ENCODE measurements around the gene TMIGD1. TPM values are rescaled to one million over a fixed set of nuclear protein-coding genes. Genes with fewer than 3 reads are reported as not detected.

Gene TMIGD1
- total RNA-seq, 2 experiments from 2014 or later = not detected

DNA sequence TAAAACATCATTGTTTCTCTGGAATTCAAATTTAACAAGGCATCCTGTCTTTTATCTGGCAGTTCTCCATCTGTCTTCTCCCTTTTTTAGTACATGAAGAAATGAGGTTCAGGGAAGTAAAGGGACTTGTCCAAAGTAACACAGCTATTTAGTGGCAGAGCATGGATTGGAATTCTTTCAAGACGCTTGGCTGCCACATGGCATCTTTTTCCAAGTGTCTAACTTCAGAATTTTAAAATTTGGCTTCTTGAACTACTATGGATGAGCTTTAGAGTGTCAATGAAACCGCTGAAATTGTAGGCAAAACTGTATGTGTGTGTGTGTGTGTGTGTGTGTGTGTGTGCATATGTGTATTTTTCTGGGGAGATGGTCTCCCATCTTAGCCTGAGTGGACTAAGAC, 5.2 kb upstream of the TMIGD1 start:
- ChIA-PET POLR2A (interaction anchor here (0.8 to 1.6 kb wide), 2 partner anchors 47 to 234 kb away, joined by 4 to 6 read pairs; partner anchors contain the start of gene BLMH), CTCF (interaction anchor here (0.6 to 9.5 kb wide), 18 partner anchors 13 to 408 kb away, joined by 3 to 169 read pairs (median 4); partner anchors contain the start of genes BLMH and GOSR1)
- Mint-ChIP-seq H3K4me1 (peaks cover 17% of the 10 kb centered on the region), H3K4me3 (no peak overlapping the region), H3K36me3 (ENCODE audit: low read depth) (no peaks in the 10 kb centered on the region), H3K27ac (no peak overlapping the region), H3K9me3 (no peaks in the 10 kb centered on the region), H3K27me3 (peaks cover 3% of the 10 kb centered on the region)
- DNase-seq = no peak

DNA sequence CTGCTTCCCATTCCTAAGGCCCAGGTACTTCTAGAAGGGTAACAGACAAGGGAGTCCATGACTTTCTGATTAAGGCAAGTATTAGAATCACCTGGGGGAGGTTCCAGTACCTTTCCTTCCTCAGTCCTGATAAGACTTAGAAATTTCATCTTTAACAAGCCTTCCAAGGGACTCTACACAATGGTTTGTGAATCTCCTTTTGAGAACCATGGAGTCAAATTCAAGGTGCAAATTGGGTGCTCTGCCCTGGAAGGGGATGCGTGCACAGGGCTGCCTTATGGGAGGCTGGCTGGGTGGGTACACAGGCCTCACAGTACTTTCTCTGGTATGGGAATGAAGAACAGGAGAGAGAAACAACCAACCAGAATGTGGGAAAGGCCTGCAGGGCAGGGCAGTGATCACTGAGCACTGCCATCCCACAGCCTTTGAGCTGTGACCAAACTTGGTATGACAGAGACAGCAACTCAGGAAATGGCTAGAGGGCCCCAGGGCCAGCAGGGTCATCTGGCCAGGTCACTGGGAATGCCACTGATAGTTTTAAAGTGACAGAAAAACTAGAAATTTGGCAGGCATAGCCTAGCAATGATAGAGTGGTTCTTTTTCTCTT, 3.6 kb upstream of the TMIGD1 start:
- H3K36me3 Mint-ChIP-seq (ENCODE audit: low read depth) = no peaks in the 10 kb centered on the region
- peaks cover 3% of the 10 kb centered on the region for H3K27me3 Mint-ChIP-seq
- H3K4me3 Mint-ChIP-seq = no peak overlapping the region
- no peak for DNase-seq
- ChIA-PET CTCF (interaction anchor here (0.5 to 9.5 kb wide), 17 partner anchors 10 to 1592 kb away, joined by 3 to 169 read pairs (median 8); partner anchors contain the start of genes BLMH and GOSR1), POLR2A (interaction anchor here (1.4 to 1.5 kb wide), 2 partner anchors 46 to 233 kb away, joined by 3 to 9 read pairs; partner anchors contain the start of gene BLMH)
- H3K27ac Mint-ChIP-seq = no peak overlapping the region
- peaks cover 29% of the 10 kb centered on the region for H3K4me1 Mint-ChIP-seq
- H3K9me3 Mint-ChIP-seq = no peaks in the 10 kb centered on the region

DNA sequence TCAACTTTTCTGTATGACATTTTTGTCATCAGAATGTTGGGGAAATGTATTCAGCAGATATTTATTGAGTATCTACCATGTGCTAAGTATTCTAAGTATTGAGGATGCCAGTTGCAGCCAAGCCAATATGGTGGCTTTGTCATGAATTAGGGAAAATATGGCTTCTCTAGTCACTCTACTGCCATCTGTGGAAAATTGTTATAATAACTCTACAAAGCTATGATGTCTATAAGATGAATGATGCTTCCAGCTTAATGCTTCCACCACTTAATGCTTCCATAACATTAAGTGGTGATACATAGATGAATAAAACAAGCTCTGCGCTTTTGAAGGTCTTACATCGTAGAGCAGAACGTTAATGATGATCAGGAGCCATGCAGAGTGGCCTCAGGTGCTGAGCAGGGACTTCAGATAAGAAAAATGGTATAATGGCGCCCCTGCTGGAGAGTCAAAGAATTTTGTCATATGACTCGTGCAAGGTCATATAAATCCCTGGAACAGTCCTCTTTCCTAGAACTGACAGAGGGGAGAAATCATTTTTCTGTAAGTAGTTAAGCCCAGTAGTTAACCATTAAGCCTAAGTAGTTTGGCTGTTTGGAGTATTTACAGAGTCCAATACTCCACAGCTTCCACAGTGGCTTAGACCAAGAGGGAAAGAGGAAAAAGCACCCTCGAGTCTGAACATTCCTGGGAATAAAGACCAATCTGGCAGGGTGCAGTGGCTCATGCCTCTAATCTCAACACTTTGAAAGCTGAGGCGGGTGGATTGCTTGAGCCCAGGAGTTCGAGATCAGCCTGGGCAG, 2.7 kb upstream of the TMIGD1 start:
- Mint-ChIP-seq H3K36me3 (ENCODE audit: low read depth) (no peaks in the 10 kb centered on the region), H3K9me3 (no peaks in the 10 kb centered on the region), H3K27ac (peak overlapping the region; percentile 34), H3K27me3 (peaks cover 3% of the 10 kb centered on the region), H3K4me3 (no peak overlapping the region), H3K4me1 (peaks cover 38% of the 10 kb centered on the region)
- CTCF ChIA-PET = interaction anchor here (0.5 to 9.5 kb wide), 43 partner anchors 9 to 1591 kb away, joined by 3 to 169 read pairs (median 6); partner anchors contain the start of genes BLMH, CPD, GOSR1 and SLC6A4
- peak; percentile 63 for DNase-seq
- POLR2A ChIA-PET = interaction anchor here (1.0 to 1.5 kb wide), 5 partner anchors 10 to 232 kb away, joined by 3 to 9 read pairs (median 3); partner anchors contain the start of gene BLMH

- Mint-ChIP-seq H3K4me3 (no peak overlapping the region), H3K4me1 (peaks cover 46% of the 10 kb centered on the region), H3K9me3 (no peaks in the 10 kb centered on the region), H3K36me3 (ENCODE audit: low read depth) (no peaks in the 10 kb centered on the region), H3K27ac (peak overlapping the region; percentile 18), H3K27me3 (no peaks in the 10 kb centered on the region)
- CTCF ChIA-PET = interaction anchor here (0.5 to 9.5 kb wide), 10 partner anchors 11 to 490 kb away, joined by 3 to 169 read pairs (median 4); partner anchors contain the start of genes CRLF3 and GOSR1
- POLR2A ChIA-PET = interaction anchor here (1.2 to 1.5 kb wide), 4 partner anchors 11 to 221 kb away, joined by 3 to 8 read pairs (median 6); partner anchors contain the start of gene BLMH
- DNase-seq = no peak
Observed at GRCh38 chr17:30334421-30334820, 564 bp upstream of the TMIGD1 start.

GRCh38 chr17:30332057-30332542, 1.8 kb downstream of the TMIGD1 start:
- H3K27ac Mint-ChIP-seq = peak overlapping the region; percentile 78
- H3K36me3 Mint-ChIP-seq (ENCODE audit: low read depth) = no peaks in the 10 kb centered on the region
- POLR2A ChIA-PET = interaction anchor here (0.6 to 2.8 kb wide), 3 partner anchors 32 to 214 kb away, joined by 3 to 25 read pairs (median 4); partner anchors contain the start of gene BLMH
- DNase-seq = peak; percentile 55
- H3K4me1 Mint-ChIP-seq = peaks cover 46% of the 10 kb centered on the region
- peaks cover 1% of the 10 kb centered on the region for H3K27me3 Mint-ChIP-seq
- peak overlapping the region; percentile 29 for H3K4me3 Mint-ChIP-seq
- H3K9me3 Mint-ChIP-seq = no peaks in the 10 kb centered on the region
- CTCF ChIA-PET = interaction anchor here (0.5 to 3.2 kb wide), 5 partner anchors 40 to 738 kb away, joined by 3 to 18 read pairs (median 10); partner anchors contain the start of gene BLMH

DNA sequence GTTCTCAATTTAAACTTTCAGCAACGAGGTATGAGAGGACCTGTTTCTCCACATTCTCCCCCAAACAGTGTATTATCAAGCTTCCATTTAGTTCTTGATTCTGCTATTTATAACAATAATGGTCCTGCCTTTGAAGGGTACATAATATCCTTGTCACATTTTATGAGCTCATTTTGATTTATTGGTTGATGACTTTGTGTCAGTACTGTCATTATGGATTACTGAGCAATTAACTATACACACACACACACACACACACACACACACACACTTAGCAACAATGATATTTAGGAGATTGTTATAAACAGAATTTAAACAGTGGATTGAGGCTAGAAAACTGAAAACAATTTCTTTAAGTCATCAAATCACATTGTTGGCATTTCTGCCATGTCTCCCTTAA, 7.0 kb downstream of the TMIGD1 start:
- H3K27me3 Mint-ChIP-seq = peaks cover 5% of the 10 kb centered on the region
- no peaks in the 10 kb centered on the region for H3K36me3 Mint-ChIP-seq (ENCODE audit: low read depth)
- H3K4me1 Mint-ChIP-seq = peaks cover 35% of the 10 kb centered on the region
- DNase-seq = no peak
- ChIA-PET POLR2A (interaction anchor here (0.9 to 2.8 kb wide), 5 partner anchors 10 to 223 kb away, joined by 3 to 15 read pairs (median 3); partner anchors contain the start of gene BLMH), CTCF (interaction anchor here (0.5 to 2.8 kb wide), 8 partner anchors 8 to 222 kb away, joined by 3 to 15 read pairs (median 6); no protein-coding TSS in a partner anchor)
- H3K9me3 Mint-ChIP-seq = no peaks in the 10 kb centered on the region
- H3K27ac Mint-ChIP-seq = no peak overlapping the region
- no peak overlapping the region for H3K4me3 Mint-ChIP-seq

DNA sequence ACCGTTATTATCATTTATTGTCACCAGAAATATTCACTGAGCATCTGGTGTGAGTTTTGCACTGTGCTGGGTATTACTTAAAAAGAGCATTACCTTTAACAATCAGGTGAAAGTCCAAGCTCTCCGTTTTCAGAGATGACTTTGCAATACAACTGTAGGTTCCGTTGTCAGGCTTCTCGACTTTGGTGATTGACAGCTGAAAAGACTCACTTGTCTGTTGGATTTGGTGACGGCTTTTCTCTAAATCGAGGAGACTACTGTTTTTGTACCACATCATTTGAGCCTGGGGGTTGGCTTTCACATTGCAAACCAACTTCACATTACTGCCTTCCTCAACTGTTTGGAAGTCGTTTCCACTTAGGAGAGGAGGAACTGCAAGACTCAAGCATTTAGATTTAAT, 9.1 kb downstream of the TMIGD1 start:
- ChIA-PET CTCF (interaction anchor here (0.7 kb wide), 1 partner anchor 12 kb away, joined by 4 read pairs; no protein-coding TSS in a partner anchor), POLR2A (no interaction called here)
- no peaks in the 10 kb centered on the region for H3K9me3 Mint-ChIP-seq
- H3K27ac Mint-ChIP-seq = no peak overlapping the region
- no peak for DNase-seq
- H3K27me3 Mint-ChIP-seq = peaks cover 5% of the 10 kb centered on the region
- H3K4me3 Mint-ChIP-seq = no peak overlapping the region
- H3K36me3 Mint-ChIP-seq (ENCODE audit: low read depth) = no peaks in the 10 kb centered on the region
- H3K4me1 Mint-ChIP-seq = peaks cover 21% of the 10 kb centered on the region

DNA sequence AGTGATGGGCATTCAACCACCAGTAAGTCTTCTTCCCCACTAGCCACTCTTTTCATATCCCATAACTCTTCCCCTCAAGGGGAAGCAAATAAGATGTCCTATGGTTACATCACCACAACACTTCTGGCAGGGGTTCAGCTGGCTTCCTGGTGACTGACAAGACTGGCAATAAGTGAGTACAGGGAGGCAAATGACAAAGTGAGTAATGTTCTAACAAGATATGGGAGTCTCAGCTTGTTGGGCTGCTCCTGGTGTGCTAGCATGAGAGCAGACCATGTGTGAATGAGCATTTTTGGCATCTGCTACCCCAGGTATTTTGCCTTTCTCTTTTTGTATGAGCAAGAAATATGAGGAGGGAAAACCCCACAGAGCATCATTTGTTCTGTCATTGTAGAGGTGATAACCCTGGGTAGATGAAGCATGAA, 9.9 kb downstream of the TMIGD1 start:
- POLR2A ChIA-PET = interaction anchor here (0.5 to 3.1 kb wide), 6 partner anchors 11 to 1288 kb away, joined by 3 to 18 read pairs (median 4); partner anchors contain the start of gene BLMH

GRCh38 chr17:30323262-30323894, 10.5 kb downstream of the TMIGD1 start:
- CTCF ChIA-PET = interaction anchor here (0.6 to 1.4 kb wide), 4 partner anchors 12 to 183 kb away, joined by 3 to 7 read pairs (median 6); no protein-coding TSS in a partner anchor
- Mint-ChIP-seq H3K36me3 (ENCODE audit: low read depth) (no peaks in the 10 kb centered on the region), H3K27ac (peak overlapping the region; percentile 53), H3K27me3 (peaks cover 5% of the 10 kb centered on the region), H3K4me3 (no peak overlapping the region), H3K4me1 (peaks cover 21% of the 10 kb centered on the region), H3K9me3 (no peaks in the 10 kb centered on the region)
- DNase-seq = no peak
- POLR2A ChIA-PET = interaction anchor here (0.8 to 3.1 kb wide), 6 partner anchors 12 to 393 kb away, joined by 3 to 18 read pairs (median 4); partner anchors contain the start of gene BLMH

More for the DNA sequence above, 9.9 kb downstream of the TMIGD1 start:
- Mint-ChIP-seq H3K27ac (peak overlapping the region; percentile 53), H3K4me1 (peaks cover 21% of the 10 kb centered on the region), H3K36me3 (ENCODE audit: low read depth) (no peaks in the 10 kb centered on the region), H3K9me3 (no peaks in the 10 kb centered on the region), H3K4me3 (no peak overlapping the region), H3K27me3 (peaks cover 5% of the 10 kb centered on the region)
- peak; percentile 22 for DNase-seq
- CTCF ChIA-PET = interaction anchor here (0.7 to 1.4 kb wide), 4 partner anchors 11 to 16 kb away, joined by 4 to 7 read pairs (median 6); no protein-coding TSS in a partner anchor

DNA sequence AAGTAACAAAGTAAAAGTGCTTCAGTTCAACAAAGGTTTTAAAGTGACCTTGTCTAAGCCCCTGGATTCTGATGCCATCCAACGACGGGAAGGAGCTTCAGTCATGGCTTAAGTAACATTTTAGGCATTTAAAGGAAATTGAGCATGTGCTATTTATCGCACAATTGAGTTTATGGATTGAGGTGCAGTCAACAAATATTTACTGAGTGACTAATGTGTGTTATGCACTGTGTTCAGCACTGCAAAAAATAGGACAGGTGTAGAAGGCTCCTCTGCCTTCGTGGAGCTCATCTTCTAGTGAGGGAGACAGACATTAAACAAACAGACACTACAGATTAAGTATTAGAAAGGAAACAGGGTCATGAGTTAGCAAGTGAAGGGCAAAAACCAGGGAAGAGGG, 12.5 kb downstream of the TMIGD1 start:
- Mint-ChIP-seq H3K27ac (no peak overlapping the region), H3K4me1 (peaks cover 21% of the 10 kb centered on the region), H3K27me3 (peaks cover 3% of the 10 kb centered on the region), H3K4me3 (no peak overlapping the region), H3K9me3 (no peaks in the 10 kb centered on the region), H3K36me3 (ENCODE audit: low read depth) (no peaks in the 10 kb centered on the region)
- no peak for DNase-seq
- ChIA-PET CTCF (interaction anchor here (1.5 to 1.7 kb wide), 2 partner anchors 15 to 217 kb away, joined by 5 to 7 read pairs; no protein-coding TSS in a partner anchor), POLR2A (interaction anchor here (3.1 kb wide), 1 partner anchor 30 kb away, joined by 18 read pairs; the partner anchor contains the start of gene BLMH)

- Mint-ChIP-seq H3K4me1 (peaks cover 4% of the 10 kb centered on the region), H3K27me3 (peaks cover 9% of the 10 kb centered on the region), H3K9me3 (no peaks in the 10 kb centered on the region), H3K4me3 (no peak overlapping the region), H3K27ac (no peak overlapping the region), H3K36me3 (ENCODE audit: low read depth) (no peaks in the 10 kb centered on the region)
- POLR2A ChIA-PET = interaction anchor here (0.6 kb wide), 1 partner anchor 986 kb away, joined by 3 read pairs; no protein-coding TSS in a partner anchor
- CTCF ChIA-PET = interaction anchor here (1.4 to 2.1 kb wide), 3 partner anchors 9 to 213 kb away, joined by 4 to 6 read pairs (median 5); no protein-coding TSS in a partner anchor
- no peak for DNase-seq
Observed at GRCh38 chr17:30318155-30318554, 15.7 kb downstream of the TMIGD1 start.

Data from activated CD4-positive, alpha-beta memory T cell treated with anti-CD3 and anti-CD28 coated beads, Interleukin-2, amount 10 ng/mL, durations not matched to agents 7 days and 5 days (primary cell).